ENCODE data around the gene HACD3. TPM values are rescaled to one million over a fixed set of nuclear protein-coding genes. Genes with fewer than 3 reads are reported as not detected.

Gene HACD3
- total and polyA plus RNA-seq, 2 of the 13 experiments (the other 11 are each of a cell fraction or from before 2014, with no cell fraction given), result 73.6 to 161 TPM

- TF ChIP-seq ZNF569 (CRISPR knock-in tag; IDR thresholded peaks at IDR 0.05; ENCODE audit: borderline replicate concordance), result 0 out of 2 replicates have a peak, but pooled peaks have one; percentile 67
- peak; percentile 95 for TF ChIP-seq ZFP36L1 (CRISPR knock-in tag; IDR thresholded peaks at IDR 0.05)
- TF ChIP-seq ZBED4 (CRISPR knock-in tag; IDR thresholded peaks at IDR 0.05; ENCODE audit: borderline replicate concordance), result peak; percentile 96
- TF ChIP-seq ZNF761 (CRISPR knock-in tag; conservative IDR thresholded peaks at IDR 0.05), result peak; percentile 94; the same call in 1 of the 2 replicates
- peak; percentile 85; the same call in 1 of the 2 replicates for TF ChIP-seq ZNF318 (CRISPR knock-in tag; IDR thresholded peaks at IDR 0.05)
- TF ChIP-seq THRA (CRISPR knock-in tag; IDR thresholded peaks at IDR 0.05; ENCODE audit: borderline replicate concordance), result peak; percentile 68
- 0 out of 2 replicates have a peak, but pooled peaks have one; percentile 38 for TF ChIP-seq ETS1 (CRISPR knock-in tag; IDR thresholded peaks at IDR 0.05)
- TF ChIP-seq ISL2 (CRISPR knock-in tag; IDR thresholded peaks at IDR 0.05), result peak; percentile 60
- peak; percentile 90 for TF ChIP-seq TBX2 (CRISPR knock-in tag; IDR thresholded peaks at IDR 0.05; ENCODE audit: borderline replicate concordance)
- no peak for TF ChIP-seq E2F5 (CRISPR knock-in tag; conservative IDR thresholded peaks at IDR 0.05)
- TF ChIP-seq SIX1 (CRISPR knock-in tag; IDR thresholded peaks at IDR 0.05; ENCODE audit: borderline replicate concordance), result 0 out of 2 replicates have a peak, but pooled peaks have one; percentile 53
Observed at GRCh38 chr15:65516997-65517865, 13.0 kb upstream of the HACD3 start, which contains the start of gene DPP8 (continued).

Data from HepG2 (cell line).